Measurements from ENCODE around the gene MCF2L2.
A peak's percentile ranks its signal among the peaks of the same experiment; 100 is the strongest.
"Not testable (repeated sequence)": the region's sequence is repeated elsewhere in the genome, so short reads cannot be mapped to it uniquely, and the experiment has no call there.

The MCF2L2 gene, protein sequence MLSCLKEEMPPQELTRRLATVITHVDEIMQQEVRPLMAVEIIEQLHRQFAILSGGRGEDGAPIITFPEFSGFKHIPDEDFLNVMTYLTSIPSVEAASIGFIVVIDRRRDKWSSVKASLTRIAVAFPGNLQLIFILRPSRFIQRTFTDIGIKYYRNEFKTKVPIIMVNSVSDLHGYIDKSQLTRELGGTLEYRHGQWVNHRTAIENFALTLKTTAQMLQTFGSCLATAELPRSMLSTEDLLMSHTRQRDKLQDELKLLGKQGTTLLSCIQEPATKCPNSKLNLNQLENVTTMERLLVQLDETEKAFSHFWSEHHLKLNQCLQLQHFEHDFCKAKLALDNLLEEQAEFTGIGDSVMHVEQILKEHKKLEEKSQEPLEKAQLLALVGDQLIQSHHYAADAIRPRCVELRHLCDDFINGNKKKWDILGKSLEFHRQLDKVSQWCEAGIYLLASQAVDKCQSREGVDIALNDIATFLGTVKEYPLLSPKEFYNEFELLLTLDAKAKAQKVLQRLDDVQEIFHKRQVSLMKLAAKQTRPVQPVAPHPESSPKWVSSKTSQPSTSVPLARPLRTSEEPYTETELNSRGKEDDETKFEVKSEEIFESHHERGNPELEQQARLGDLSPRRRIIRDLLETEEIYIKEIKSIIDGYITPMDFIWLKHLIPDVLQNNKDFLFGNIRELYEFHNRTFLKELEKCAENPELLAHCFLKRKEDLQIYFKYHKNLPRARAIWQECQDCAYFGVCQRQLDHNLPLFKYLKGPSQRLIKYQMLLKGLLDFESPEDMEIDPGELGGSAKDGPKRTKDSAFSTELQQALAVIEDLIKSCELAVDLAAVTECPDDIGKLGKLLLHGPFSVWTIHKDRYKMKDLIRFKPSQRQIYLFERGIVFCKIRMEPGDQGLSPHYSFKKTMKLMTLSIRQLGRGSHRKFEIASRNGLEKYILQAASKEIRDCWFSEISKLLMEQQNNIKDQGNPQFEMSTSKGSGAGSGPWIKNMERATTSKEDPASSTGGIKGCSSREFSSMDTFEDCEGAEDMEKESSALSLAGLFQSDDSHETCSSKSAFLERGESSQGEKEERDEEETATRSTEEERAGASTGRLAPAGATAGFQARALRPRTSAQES

DNA sequence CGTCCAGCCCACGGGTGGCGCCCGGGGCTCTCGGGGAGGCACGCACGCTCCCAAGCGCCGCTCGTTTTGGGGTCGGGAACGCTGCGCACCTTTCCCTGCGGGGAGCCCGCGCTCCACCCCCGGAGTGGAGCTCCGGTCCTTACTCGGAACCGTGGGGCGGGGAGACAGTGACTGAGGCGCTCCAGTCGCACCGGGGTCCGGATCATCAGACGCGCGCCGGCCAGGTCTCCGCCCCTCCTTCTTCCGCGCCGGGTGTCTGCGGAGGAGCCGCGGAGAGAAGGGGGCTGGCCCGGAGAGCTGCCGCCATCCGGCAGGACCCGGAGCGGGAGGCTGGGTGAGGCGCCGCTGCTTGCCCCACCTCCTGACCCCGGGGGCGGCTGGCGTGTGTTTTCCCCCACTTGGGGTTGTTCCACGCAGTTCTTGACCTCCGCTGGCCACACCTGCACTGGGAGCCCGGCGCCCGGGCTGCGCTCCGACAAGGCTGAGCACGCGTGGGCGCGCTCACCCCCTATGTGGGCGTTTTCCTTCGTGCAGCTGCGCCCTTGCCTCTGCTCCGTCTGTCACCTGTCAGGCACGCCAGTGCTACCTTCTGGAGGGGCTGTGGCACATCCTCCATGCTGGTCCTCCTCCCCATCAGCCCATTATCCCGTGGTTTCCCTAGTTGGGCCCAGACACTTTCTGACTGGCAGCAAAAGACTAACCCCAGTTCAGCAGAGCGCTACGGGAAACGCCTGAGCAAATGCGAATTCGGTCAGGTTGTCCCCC, at the start of gene MCF2L2:
Gene MCF2L2, minus strand, starts transcription at position 173 of the 765 bp plus-strand sequence. CDS start 642 bp downstream, outside the sequence.
- Histone ChIP-seq H3K27ac (no peak within 1 kb of the TSS), H3K36me3 (ENCODE audit: insufficient read depth, low read length) (no peaks in the 10 kb centered on the region), H3K4me3 (peak within 1 kb of the TSS; percentile 83), H3K9ac (ENCODE audit: insufficient read length) (no peak within 1 kb of the TSS), H3K9me3 (ENCODE audit: low read depth, low read length) (no peaks in the 10 kb centered on the region)
- no peak for DNase-seq (ENCODE audit: low read depth, low spot score)
- TF ChIP-seq POLR2AphosphoS5 (IDR thresholded peaks at IDR 0.05; ENCODE audit: borderline replicate concordance, low read depth, low read length) (no peak), FOXP2 (optimal IDR thresholded peaks at IDR 0.05; ENCODE audit: control extremely low read depth, extremely low read length, insufficient read depth) (no peak), EZH2 (IDR thresholded peaks at IDR 0.05) (no peak)

DNA sequence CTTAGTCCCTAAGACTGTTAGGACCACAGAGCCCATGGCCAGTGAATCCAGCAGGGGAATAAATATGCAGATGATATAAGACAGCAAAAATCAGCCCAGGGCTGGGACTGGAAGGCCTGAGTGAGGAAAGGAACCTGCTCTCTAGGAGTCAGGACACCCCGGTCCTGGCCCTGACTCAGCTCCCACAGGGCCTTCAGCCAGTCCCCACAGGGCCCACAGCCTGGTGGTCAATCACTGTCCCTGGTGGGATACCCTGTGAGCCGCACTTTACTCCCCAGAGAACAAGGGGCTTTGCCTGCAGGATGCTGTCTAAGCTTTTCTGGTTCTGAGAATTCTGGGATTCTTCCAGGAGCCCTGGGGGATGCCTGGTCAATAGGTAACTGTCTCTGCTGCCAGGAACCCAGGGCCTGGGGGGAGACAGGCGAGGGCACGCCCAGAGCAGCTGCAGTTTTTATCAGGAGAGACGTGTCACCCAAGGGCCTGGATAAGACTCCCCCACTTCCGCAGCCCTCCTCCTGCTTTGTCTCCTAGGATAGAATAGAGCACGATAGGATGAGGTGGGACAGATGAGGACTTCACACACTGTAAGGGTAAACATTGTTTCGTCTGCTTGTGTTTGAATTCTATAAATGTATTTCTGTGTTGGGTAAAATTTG, 49.5 kb upstream of the MCF2L2 start:
- Histone ChIP-seq H3K27ac (no peak overlapping the region), H3K36me3 (ENCODE audit: insufficient read depth, low read length) (no peaks in the 10 kb centered on the region), H3K4me3 (no peak overlapping the region), H3K9me3 (ENCODE audit: low read depth, low read length) (no peaks in the 10 kb centered on the region), H3K9ac (ENCODE audit: insufficient read length) (no peak overlapping the region)
- DNase-seq (ENCODE audit: low read depth, low spot score), result no peak
- TF ChIP-seq EZH2 (IDR thresholded peaks at IDR 0.05) (no peak), POLR2AphosphoS5 (IDR thresholded peaks at IDR 0.05; ENCODE audit: borderline replicate concordance, low read depth, low read length) (no peak), FOXP2 (optimal IDR thresholded peaks at IDR 0.05; ENCODE audit: control extremely low read depth, extremely low read length, insufficient read depth) (no peak)

DNA sequence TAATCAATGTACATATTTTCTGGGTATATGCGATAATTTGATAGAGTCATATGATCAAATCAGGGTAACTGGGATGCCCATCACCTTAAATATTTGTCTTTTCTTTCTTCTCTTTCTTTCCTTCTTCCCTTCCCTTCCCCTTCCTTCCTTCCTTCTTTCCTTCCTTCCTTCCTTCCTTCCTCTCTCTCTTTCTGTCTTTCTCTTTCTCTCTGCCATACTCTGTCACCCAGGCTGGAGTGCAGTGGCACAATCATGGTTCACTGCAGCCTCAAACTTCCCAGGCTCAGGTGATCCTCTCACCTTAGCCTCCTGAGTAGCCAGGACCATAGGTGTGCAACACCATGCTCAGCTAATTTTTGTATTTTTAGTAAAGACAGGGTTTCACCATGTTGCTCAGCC, 47.3 kb upstream of the MCF2L2 start:
- not testable (repeated sequence) for H3K9me3 ChIP-seq (ENCODE audit: low read depth, low read length); H3K4me3 ChIP-seq; H3K9ac ChIP-seq (ENCODE audit: insufficient read length); DNase-seq (ENCODE audit: low read depth, low spot score); H3K36me3 ChIP-seq (ENCODE audit: insufficient read depth, low read length); H3K27ac ChIP-seq

DNA sequence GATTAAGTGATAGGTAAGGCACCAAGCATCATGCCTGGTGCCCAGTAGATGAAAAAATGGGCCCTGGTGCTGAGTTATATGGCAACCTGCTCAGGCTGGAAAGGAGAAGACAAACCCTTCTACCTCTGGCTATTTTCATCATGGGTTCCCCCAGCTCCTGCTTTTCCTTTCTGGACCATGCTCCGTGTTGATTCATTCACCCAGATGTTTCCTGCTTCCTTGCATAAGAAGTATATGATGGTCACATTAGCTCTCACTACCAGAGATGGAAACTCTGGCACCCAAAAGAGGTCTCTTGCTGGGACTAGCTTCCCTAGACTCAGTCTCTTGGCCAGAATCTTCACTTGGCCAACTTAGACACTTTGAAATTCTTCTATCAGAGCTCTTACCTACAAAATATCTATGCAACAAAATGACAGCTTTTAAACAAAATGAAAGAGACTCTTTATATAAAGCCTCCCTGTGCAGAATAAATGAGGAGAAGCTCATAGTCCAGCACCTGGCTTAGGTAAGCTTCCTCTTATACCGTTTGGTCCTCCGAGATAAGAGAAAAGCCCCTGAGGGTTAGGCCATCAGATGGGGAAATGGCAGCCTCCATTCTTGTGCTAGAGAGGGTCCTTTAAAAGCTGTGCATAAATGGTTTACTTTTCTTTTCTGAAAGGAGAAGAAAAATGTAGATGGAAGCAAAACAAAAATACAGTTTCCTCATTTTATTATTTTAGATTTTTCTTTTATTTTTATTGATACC, 46.8 kb upstream of the MCF2L2 start:
- no peaks in the 10 kb centered on the region for H3K9me3 ChIP-seq (ENCODE audit: low read depth, low read length)
- H3K4me3 ChIP-seq, result no peak overlapping the region
- H3K36me3 ChIP-seq (ENCODE audit: insufficient read depth, low read length), result no peaks in the 10 kb centered on the region
- no peak for TF ChIP-seq EZH2 (IDR thresholded peaks at IDR 0.05)
- TF ChIP-seq FOXP2 (optimal IDR thresholded peaks at IDR 0.05; ENCODE audit: control extremely low read depth, extremely low read length, insufficient read depth), result no peak
- no peak for TF ChIP-seq POLR2AphosphoS5 (IDR thresholded peaks at IDR 0.05; ENCODE audit: borderline replicate concordance, low read depth, low read length)
- no peak overlapping the region for H3K27ac ChIP-seq
- no peak for DNase-seq (ENCODE audit: low read depth, low spot score)
- H3K9ac ChIP-seq (ENCODE audit: insufficient read length), result no peak overlapping the region

DNA sequence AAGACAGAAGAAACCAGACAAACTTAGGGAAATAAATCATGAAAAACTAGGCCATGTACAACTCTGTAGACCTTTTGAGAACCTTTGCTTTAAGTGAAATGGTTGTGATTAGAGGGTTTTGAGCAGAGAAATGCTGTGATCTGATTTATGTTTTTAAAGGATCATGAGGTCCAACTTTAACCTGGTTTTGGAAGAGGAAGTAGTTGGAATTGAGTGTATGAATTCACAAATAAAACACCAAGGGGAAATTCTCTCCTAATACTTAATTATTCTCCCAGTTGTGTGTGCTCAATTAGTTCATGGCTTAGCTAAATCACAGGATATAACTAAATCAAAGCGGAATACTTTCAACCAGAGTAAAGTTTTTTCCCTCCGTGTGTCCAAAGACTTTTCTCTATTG, 45.5 kb upstream of the MCF2L2 start:
- Histone ChIP-seq H3K4me3 (no peak overlapping the region), H3K9me3 (ENCODE audit: low read depth, low read length) (no peaks in the 10 kb centered on the region), H3K27ac (no peak overlapping the region), H3K36me3 (ENCODE audit: insufficient read depth, low read length) (no peaks in the 10 kb centered on the region), H3K9ac (ENCODE audit: insufficient read length) (no peak overlapping the region)
- TF ChIP-seq FOXP2 (optimal IDR thresholded peaks at IDR 0.05; ENCODE audit: control extremely low read depth, extremely low read length, insufficient read depth), result no peak
- TF ChIP-seq EZH2 (IDR thresholded peaks at IDR 0.05), result no peak
- no peak for TF ChIP-seq POLR2AphosphoS5 (IDR thresholded peaks at IDR 0.05; ENCODE audit: borderline replicate concordance, low read depth, low read length)
- no peak for DNase-seq (ENCODE audit: low read depth, low spot score)

DNA sequence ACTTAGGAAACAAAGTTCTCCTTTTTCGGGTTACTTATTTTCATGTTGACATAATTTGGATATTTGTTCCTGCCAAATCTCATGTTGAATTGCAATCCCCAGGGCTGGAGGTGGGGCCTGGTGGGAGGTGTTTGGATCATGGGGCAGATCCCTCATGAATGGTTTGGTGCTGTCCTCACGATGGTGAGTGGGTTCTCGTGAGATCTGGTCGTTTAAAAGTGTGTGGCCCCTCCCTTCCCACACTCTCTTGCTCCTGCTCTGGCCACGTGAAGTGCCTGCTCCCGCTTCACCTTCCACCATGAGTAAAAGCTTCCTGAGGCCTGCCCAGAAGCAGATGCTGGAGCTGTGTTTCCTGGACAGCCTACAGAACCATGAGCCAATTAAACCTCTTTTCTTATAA, 43.7 kb upstream of the MCF2L2 start:
- Histone ChIP-seq H3K9me3 (ENCODE audit: low read depth, low read length) (no peaks in the 10 kb centered on the region), H3K27ac (no peak overlapping the region), H3K9ac (ENCODE audit: insufficient read length) (no peak overlapping the region), H3K36me3 (ENCODE audit: insufficient read depth, low read length) (no peaks in the 10 kb centered on the region), H3K4me3 (no peak overlapping the region)
- TF ChIP-seq POLR2AphosphoS5 (IDR thresholded peaks at IDR 0.05; ENCODE audit: borderline replicate concordance, low read depth, low read length) (no peak), FOXP2 (optimal IDR thresholded peaks at IDR 0.05; ENCODE audit: control extremely low read depth, extremely low read length, insufficient read depth) (no peak), EZH2 (IDR thresholded peaks at IDR 0.05) (no peak)
- no peak for DNase-seq (ENCODE audit: low read depth, low spot score)

DNA sequence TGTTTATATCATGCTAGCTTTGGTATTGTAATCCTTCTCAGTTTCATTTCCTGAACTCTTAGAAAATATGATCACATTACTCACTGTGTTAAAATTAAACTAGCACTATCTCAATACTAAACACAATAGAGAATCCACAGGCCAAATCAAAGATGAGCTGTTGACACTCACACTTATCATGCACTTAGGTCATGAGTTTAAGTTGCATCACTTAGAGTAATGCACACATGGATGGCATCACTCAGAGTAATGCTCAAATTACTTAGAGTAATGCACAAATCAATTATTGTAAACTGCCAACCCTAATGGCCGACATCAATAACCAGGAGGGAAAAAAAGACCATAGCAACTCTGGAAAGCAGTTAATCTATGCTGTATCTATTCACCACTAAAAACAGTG, 40.0 kb upstream of the MCF2L2 start:
- Histone ChIP-seq H3K36me3 (ENCODE audit: insufficient read depth, low read length) (no peaks in the 10 kb centered on the region), H3K27ac (no peak overlapping the region), H3K4me3 (no peak overlapping the region), H3K9me3 (ENCODE audit: low read depth, low read length) (no peaks in the 10 kb centered on the region), H3K9ac (ENCODE audit: insufficient read length) (no peak overlapping the region)
- no peak for DNase-seq (ENCODE audit: low read depth, low spot score)
- TF ChIP-seq EZH2 (IDR thresholded peaks at IDR 0.05) (no peak), POLR2AphosphoS5 (IDR thresholded peaks at IDR 0.05; ENCODE audit: borderline replicate concordance, low read depth, low read length) (no peak), FOXP2 (optimal IDR thresholded peaks at IDR 0.05; ENCODE audit: control extremely low read depth, extremely low read length, insufficient read depth) (no peak)

All from SK-N-MC (cell line).